GM12875 (cell line): Measurements from ENCODE around the gene ADCYAP1R1.

Source experiments
- H3K4me3 ChIP-seq: one replicate; pipeline ENCODE4 v1.5.1; 2011; ENCODE audit warnings: low read depth, low read length, control low read depth
- TF ChIP-seq, protein P1 (sequence below): IDR thresholded peaks from 2 replicates; pipeline ENCODE4 v1.5.1; 2011; ENCODE audit warnings: low read depth, mild to moderate bottlenecking, control low read depth, inconsistent platforms, low read length, moderate library complexity, borderline replicate concordance; ENCODE audit not compliant: insufficient read depth

Gene ADCYAP1R1

DNA sequence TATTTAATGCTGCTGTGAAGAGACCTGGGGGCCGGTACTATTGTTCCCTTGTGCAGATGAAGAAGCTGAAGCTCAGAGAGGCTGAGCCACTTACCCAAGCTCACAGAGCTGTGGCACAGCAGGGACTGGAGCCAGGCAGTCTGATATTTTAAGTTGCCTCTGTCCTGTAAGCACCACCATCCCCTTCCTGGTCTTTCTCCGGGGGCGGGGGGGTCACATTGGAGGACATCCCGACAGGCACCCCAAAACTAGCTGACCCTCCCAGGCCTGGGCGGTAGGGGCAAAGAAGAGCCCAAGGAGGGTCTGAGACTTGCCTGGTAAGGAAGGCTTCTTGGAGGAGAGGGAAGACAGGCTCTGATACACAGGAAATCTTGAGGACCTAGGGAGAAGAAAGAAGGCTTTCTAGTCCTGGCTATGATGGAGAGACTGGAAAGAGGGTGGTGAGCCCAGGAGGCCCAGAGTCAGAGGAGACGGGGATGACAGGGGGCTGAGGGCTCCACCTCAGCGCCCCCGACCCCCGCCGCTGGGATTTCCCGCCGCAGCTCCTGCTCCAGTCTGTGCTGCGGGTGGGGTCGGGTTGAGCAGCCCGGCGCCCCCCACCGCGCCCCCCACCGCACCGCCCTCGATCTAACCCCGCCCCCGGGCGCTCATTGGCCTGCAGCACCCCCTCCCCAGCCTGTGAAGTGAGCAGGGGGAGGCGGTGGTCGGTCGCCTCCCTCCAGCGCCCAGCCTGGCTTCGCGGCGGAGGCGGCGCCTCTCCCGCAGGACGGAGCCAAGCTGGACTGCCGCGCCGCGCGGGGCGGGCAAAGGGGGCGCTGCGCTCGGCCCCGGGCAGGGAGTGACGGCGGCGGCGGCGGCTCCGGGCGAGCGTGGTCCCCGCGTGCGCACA is at the start of gene ADCYAP1R1:
Gene ADCYAP1R1, plus strand, starts transcription at position 711 of the 889 bp plus-strand sequence. CDS start 10,957 bp downstream, outside the sequence.
- H3K4me3 ChIP-seq: no peak within 1 kb of the TSS

DNA sequence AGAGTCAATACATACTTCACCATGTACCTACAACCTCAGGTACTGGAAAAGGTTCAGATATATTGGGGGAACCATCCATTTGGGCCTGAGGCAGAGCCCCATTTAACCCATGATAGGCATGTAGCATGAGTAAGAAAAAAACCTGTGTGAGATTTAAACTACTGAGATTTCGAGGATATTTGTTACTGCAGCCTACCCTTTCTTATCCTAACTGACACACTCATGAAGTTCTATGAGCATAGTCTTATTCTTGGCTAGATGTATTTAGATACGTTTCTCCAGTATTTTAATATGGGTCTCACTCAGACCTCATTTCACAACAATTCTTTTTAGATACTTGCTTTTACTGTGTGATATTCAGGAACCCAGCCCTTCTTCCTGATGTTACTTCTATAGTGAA is 49.0 kb upstream of the ADCYAP1R1 start:
- TF ChIP-seq, protein P1, sequence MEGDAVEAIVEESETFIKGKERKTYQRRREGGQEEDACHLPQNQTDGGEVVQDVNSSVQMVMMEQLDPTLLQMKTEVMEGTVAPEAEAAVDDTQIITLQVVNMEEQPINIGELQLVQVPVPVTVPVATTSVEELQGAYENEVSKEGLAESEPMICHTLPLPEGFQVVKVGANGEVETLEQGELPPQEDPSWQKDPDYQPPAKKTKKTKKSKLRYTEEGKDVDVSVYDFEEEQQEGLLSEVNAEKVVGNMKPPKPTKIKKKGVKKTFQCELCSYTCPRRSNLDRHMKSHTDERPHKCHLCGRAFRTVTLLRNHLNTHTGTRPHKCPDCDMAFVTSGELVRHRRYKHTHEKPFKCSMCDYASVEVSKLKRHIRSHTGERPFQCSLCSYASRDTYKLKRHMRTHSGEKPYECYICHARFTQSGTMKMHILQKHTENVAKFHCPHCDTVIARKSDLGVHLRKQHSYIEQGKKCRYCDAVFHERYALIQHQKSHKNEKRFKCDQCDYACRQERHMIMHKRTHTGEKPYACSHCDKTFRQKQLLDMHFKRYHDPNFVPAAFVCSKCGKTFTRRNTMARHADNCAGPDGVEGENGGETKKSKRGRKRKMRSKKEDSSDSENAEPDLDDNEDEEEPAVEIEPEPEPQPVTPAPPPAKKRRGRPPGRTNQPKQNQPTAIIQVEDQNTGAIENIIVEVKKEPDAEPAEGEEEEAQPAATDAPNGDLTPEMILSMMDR: no peak
- no peak overlapping the region for H3K4me3 ChIP-seq

More for the DNA sequence above, at the start of gene ADCYAP1R1:
- TF ChIP-seq, protein P1: no peak

DNA sequence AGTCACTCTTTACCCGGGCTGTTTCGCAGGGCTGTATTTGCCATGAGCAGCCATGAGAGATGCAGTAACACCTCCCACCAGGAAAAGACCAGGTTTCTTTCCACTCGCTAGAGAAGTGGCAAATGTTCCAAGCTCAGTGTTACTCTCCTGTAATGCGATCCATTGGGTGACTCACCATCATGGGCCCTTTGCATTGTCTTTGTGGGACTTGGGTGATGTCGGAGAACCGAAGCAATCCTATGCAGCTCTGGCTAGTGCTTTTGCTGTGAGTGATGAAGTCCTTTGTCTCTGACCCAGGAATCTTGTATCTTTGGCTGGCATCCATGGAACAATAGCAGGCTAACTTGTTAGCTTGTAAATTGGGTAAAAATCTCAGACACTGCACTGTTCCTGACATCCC is 48.4 kb upstream of the ADCYAP1R1 start:
- no peak overlapping the region for H3K4me3 ChIP-seq
- TF ChIP-seq, protein P1: no peak

GRCh38 chr7:31004393-31004792 is 47.7 kb upstream of the ADCYAP1R1 start:
- H3K4me3 ChIP-seq: no peak overlapping the region
- TF ChIP-seq, protein P1: no peak

DNA sequence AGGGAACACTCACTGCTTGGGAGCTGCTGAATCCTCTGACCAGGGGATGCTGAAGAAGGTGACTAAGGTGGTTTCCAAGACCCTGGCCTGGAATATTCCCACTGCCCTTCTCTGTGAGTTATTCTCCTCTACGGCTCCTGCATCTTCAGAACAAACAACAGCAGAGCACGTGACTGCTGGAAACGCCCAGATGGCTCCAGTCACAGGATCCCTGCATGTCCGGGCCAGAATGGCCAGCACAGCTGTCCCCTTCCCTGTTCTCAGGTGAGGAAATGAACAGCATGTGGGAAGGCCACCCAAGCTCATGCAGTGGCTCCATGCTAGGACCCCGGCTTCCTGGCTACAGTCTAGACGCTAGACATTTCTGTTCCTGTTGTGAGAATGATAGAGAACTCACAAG is 45.3 kb upstream of the ADCYAP1R1 start:
- TF ChIP-seq, protein P1: no peak
- H3K4me3 ChIP-seq: no peak overlapping the region

DNA sequence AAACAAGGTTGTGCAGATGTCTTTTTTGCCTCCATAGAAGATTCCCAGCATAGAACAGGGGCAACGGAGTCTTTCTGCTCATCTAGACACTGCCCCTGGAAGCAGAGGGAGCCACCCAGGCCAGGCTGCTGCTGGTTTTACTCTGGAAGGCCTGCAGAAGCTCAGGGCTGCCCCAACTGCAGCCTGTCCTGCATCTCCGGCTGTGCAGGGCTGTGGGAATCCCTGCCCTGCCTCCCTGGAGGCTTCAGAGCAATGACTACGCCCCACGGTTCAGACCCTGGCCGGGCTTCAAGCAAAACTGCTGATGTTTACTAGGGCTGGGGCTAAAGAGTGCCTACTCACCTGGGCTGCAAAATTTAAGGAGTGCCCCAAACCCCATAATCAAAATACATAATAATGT is 44.5 kb upstream of the ADCYAP1R1 start:
- TF ChIP-seq, protein P1: no peak
- H3K4me3 ChIP-seq: no peak overlapping the region

DNA sequence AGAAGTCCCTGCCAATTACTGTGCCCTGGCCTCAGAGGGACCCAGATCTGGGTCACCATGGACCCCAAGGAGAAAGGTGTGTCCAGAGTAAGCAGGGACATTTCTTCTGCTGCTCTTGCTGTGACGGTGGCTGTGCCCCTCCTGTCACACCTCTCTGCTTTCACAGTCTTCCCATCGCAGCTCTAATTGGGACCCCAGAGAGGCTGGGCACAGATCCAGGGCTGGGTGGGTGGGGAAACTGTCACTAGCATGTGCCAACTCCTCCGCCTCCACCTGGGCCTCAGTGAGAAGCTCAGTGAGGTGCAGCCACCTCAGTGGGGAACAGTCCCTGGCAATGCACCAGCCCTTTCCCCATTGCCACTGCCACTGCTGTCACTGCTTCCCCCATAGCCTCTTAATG is 37.3 kb upstream of the ADCYAP1R1 start:
- TF ChIP-seq, protein P1: no peak
- H3K4me3 ChIP-seq: no peak overlapping the region
